Measurements from ENCODE around the gene CBX5.

CBX5 gene

GRCh38 chr12:54214553-54215406 lies 65.1 kb downstream of the CBX5 start:
- TF ChIP-seq FOXP2 (optimal IDR thresholded peaks at IDR 0.05; ENCODE audit: borderline replicate concordance, extremely low read depth, extremely low read length, insufficient read depth), result peak; percentile 57
- no peak for TF ChIP-seq POLR2AphosphoS5 (IDR thresholded peaks at IDR 0.05; ENCODE audit: low read depth, low read length)

GRCh38 chr12:54213079-54213478 lies 66.8 kb downstream of the CBX5 start:
- no peak for TF ChIP-seq POLR2AphosphoS5 (IDR thresholded peaks at IDR 0.05; ENCODE audit: low read depth, low read length)
- no peak for TF ChIP-seq REST (IDR thresholded peaks at IDR 0.05; ENCODE audit: insufficient read depth in 1 of 2, low read depth in 2 of 2, low read length in 2 of 2)

- TF ChIP-seq SIN3A (IDR thresholded peaks at IDR 0.05; ENCODE audit: borderline replicate concordance, insufficient read depth, low read length) (no peak), FOXP2 (optimal IDR thresholded peaks at IDR 0.05; ENCODE audit: borderline replicate concordance, extremely low read depth, extremely low read length, insufficient read depth) (no peak), REST (IDR thresholded peaks at IDR 0.05; ENCODE audit: insufficient read depth in 1 of 2, low read depth in 2 of 2, low read length in 2 of 2) (no peak), TAF1 (IDR thresholded peaks at IDR 0.05; ENCODE audit: borderline replicate concordance, insufficient read depth, low read length) (no peak), POLR2AphosphoS5 (IDR thresholded peaks at IDR 0.05; ENCODE audit: low read depth, low read length) (no peak)
Observed at GRCh38 chr12:54211920-54212319, 68.0 kb downstream of the CBX5 start.

GRCh38 chr12:54210400-54210790 lies 69.5 kb downstream of the CBX5 start:
- TF ChIP-seq POLR2AphosphoS5 (IDR thresholded peaks at IDR 0.05; ENCODE audit: low read depth, low read length) (no peak), TAF1 (IDR thresholded peaks at IDR 0.05; ENCODE audit: borderline replicate concordance, insufficient read depth, low read length) (no peak), SIN3A (IDR thresholded peaks at IDR 0.05; ENCODE audit: borderline replicate concordance, insufficient read depth, low read length) (no peak), REST (IDR thresholded peaks at IDR 0.05; ENCODE audit: insufficient read depth in 1 of 2, low read depth in 2 of 2, low read length in 2 of 2) (no peak), FOXP2 (optimal IDR thresholded peaks at IDR 0.05; ENCODE audit: borderline replicate concordance, extremely low read depth, extremely low read length, insufficient read depth) (no peak)

GRCh38 chr12:54208591-54208990 lies 71.3 kb downstream of the CBX5 start:
- no peak for TF ChIP-seq FOXP2 (optimal IDR thresholded peaks at IDR 0.05; ENCODE audit: borderline replicate concordance, extremely low read depth, extremely low read length, insufficient read depth)
- no peak for TF ChIP-seq REST (IDR thresholded peaks at IDR 0.05; ENCODE audit: insufficient read depth in 1 of 2, low read depth in 2 of 2, low read length in 2 of 2)
- TF ChIP-seq SIN3A (IDR thresholded peaks at IDR 0.05; ENCODE audit: borderline replicate concordance, insufficient read depth, low read length), result no peak
- no peak for TF ChIP-seq POLR2AphosphoS5 (IDR thresholded peaks at IDR 0.05; ENCODE audit: low read depth, low read length)
